CD14-positive monocyte (primary cell): Measurements from ENCODE around the gene ANKLE1. TPM values are rescaled to one million over a fixed set of nuclear protein-coding genes. Genes with fewer than 3 reads are reported as not detected.
"Not testable (repeated sequence)": the region's sequence is repeated elsewhere in the genome, so short reads cannot be mapped to it uniquely, and the experiment has no call there.

Experiments
- DNase-seq, 3 donors: peaks; one replicate each; pipeline ENCODE4 v3.0.0-alpha.2; 2011 to 2022
- H2AFZ ChIP-seq: 2 replicates; pipeline ENCODE4 v1.6.0; 2012; ENCODE audit warnings: mild to moderate bottlenecking, low read depth, low read length, inconsistent platforms; ENCODE audit not compliant: insufficient read depth, poor library complexity, severe bottlenecking
- H3K27ac ChIP-seq, 2 donors: 1 replicate in 1 of 2; 2 replicates in 1 of 2; pipeline ENCODE4 v1.5.1; 2012 to 2013; ENCODE audit warnings: low read length in 2 of 2, control low read depth in 1 of 2, inconsistent platforms in 1 of 2, low read depth in 1 of 2, mild to moderate bottlenecking in 1 of 2
- H3K27me3 ChIP-seq, 2 donors: one replicate each; pipeline versions ENCODE4 v1.6.0 to v1.6.1; 2011 to 2013; ENCODE audit warnings: low read length in 2 of 2; ENCODE audit not compliant: control insufficient read depth in 2 of 2, insufficient read depth in 2 of 2
- H3K36me3 ChIP-seq, 2 donors: replicated peaks in 1 of 2; 1 replicate in 1 of 2; 2 replicates in 1 of 2; pipeline versions ENCODE4 v1.5.1 to v1.6.1; 2012 to 2013; ENCODE audit warnings: low read length in 2 of 2, control low read depth in 1 of 2, inconsistent platforms in 1 of 2, mild to moderate bottlenecking in 1 of 2; ENCODE audit not compliant: insufficient read depth in 2 of 2, control insufficient read depth in 1 of 2
- H3K4me1 ChIP-seq, 2 donors: 1 replicate in 1 of 2; 2 replicates in 1 of 2; pipeline versions ENCODE4 v1.5.1 to v1.6.1; 2012 to 2013; ENCODE audit warnings: low read length in 2 of 2, control low read depth in 1 of 2, inconsistent platforms in 1 of 2, mild to moderate bottlenecking in 1 of 2, moderate library complexity in 1 of 2; ENCODE audit not compliant: insufficient read depth in 2 of 2, control insufficient read depth in 1 of 2
- H3K4me2 ChIP-seq: replicated peaks from 2 replicates; pipeline ENCODE3; 2012; ENCODE audit warnings: low read length, moderate library complexity, mild to moderate bottlenecking; ENCODE audit not compliant: poor library complexity, severe bottlenecking; ENCODE audit errors: extremely low read depth
- H3K4me3 ChIP-seq, 3 experiments: fragments of 200-600 bp in 1 of 3; sonication (generic) in 1 of 3; replicated peaks in 1 of 3; 1 replicate in 2 of 3; 2 replicates in 1 of 3; pipeline ENCODE4 v1.5.1; 2011 to 2013; ENCODE audit warnings: low read length in 3 of 3, mild to moderate bottlenecking in 3 of 3, control low read depth in 2 of 3, low read depth in 2 of 3, inconsistent platforms in 1 of 3, moderate library complexity in 1 of 3
- H3K79me2 ChIP-seq: 2 replicates; pipeline ENCODE4 v1.6.0; 2012; ENCODE audit warnings: mild to moderate bottlenecking, control low read depth, inconsistent platforms, low read length, moderate library complexity; ENCODE audit not compliant: insufficient read depth
- H3K9ac ChIP-seq: 2 replicates; pipeline ENCODE4 v1.6.0; 2017; ENCODE audit warnings: low read length, mild to moderate bottlenecking; ENCODE audit not compliant: insufficient read depth, poor library complexity, severe bottlenecking
- H3K9me3 ChIP-seq, 2 donors: replicated peaks in 1 of 2; 1 replicate in 1 of 2; 2 replicates in 1 of 2; pipeline versions ENCODE4 v1.5.1 to v1.6.1; 2012 to 2013; ENCODE audit warnings: low read length in 2 of 2, control low read depth in 1 of 2; ENCODE audit not compliant: control insufficient read depth in 1 of 2, insufficient read depth in 1 of 2
- H4K20me1 ChIP-seq: 2 replicates; pipeline ENCODE4 v1.6.0; 2012; ENCODE audit warnings: mild to moderate bottlenecking, low read length, control low read depth, moderate library complexity; ENCODE audit not compliant: insufficient read depth
- H3K27ac Mint-ChIP-seq, 7 donors: one replicate each; pipeline ENCODE4 v1.8.0; 2020; ENCODE audit warnings: mild to moderate bottlenecking in 7 of 7, mixed read lengths in 7 of 7, moderate library complexity in 6 of 7, inconsistent platforms in 2 of 7
- H3K27me3 Mint-ChIP-seq, 3 donors: one replicate each; pipeline ENCODE4 v1.8.0; 2021 to 2022; ENCODE audit warnings: low read depth in 3 of 3, mild to moderate bottlenecking in 3 of 3, mixed read lengths in 3 of 3, moderate library complexity in 3 of 3, inconsistent platforms in 1 of 3
- H3K36me3 Mint-ChIP-seq, 2 donors: one replicate each; pipeline ENCODE4 v1.8.0; 2020; ENCODE audit warnings: mixed read lengths in 2 of 2, inconsistent platforms in 1 of 2, mild to moderate bottlenecking in 1 of 2
- H3K4me1 Mint-ChIP-seq: one replicate; pipeline ENCODE4 v1.8.0; 2020; ENCODE audit warnings: mild to moderate bottlenecking, mixed read lengths
- H3K4me3 Mint-ChIP-seq, 2 donors: one replicate each; pipeline ENCODE4 v1.8.0; 2020; ENCODE audit warnings: mild to moderate bottlenecking in 2 of 2, mixed read lengths in 2 of 2, moderate library complexity in 1 of 2
- H3K9me3 Mint-ChIP-seq, 7 donors: one replicate each; pipeline ENCODE4 v1.8.0; 2020 to 2022; ENCODE audit warnings: mixed read lengths in 7 of 7, mild to moderate bottlenecking in 6 of 7, moderate library complexity in 6 of 7, inconsistent platforms in 2 of 7
- CTCF ChIP-seq: fragments of 200-600 bp; IDR thresholded peaks from one replicate; pipeline ENCODE4 v1.8.0; 2022; ENCODE audit warnings: antibody characterized with exemption, mild to moderate bottlenecking
- WGBS: methylation state at CpG from one replicate; pipeline ENCODE4 v1.1.5; 2013; ENCODE audit warnings: missing lambda C conversion rate; ENCODE audit not compliant: insufficient coverage; 5-methylcytosine and 5-hydroxymethylcytosine counted together
- intact Hi-C, 2 donors: fragments of 100-400 bp; cut with micrococcal nuclease; formaldehyde crosslinking; loops; one replicate each; pipeline versions ENCODE4 v1.15.0 to v1.15.1; 2023
- polyA plus RNA-seq, 3 donors: library from polyadenylated mRNA; depleted of rRNA in 1 of 3; unstranded in 2 of 3; stranded (reverse) in 1 of 3; fragments of 300-500 nt in 2 of 3; fragments of >200 nt in 1 of 3; fragmentation: Illumina TruSeq in 2 of 3; gene quantifications; 1 replicate in 2 of 3; 2 replicates in 1 of 3; pipeline ENCODE4 v1.2.3, GENCODE V29; 2012 to 2021

ANKLE1 gene
- polyA plus RNA-seq, 3 donors, result 1.3 to 8.5 (median 2.2) TPM

GRCh38 chr19:17266975-17267788, 14.5 kb upstream of the ANKLE1 start, which contains the start of gene BABAM1:
Gene BABAM1, plus strand, starts transcription at chr19:17267443. Its CDS starts 1,364 bp downstream, at chr19:17268807.
- Mint-ChIP-seq H3K9me3 (peaks cover 0 to 3% (median 0%) of the 10 kb centered on the region in 7 donors), H3K36me3 (peaks cover 11 to 35% of the 10 kb centered on the region in 2 donors), H3K4me3 (peak within 1 kb of the TSS; percentile 87 to 90), H3K27me3 (peaks cover 0 to 5% (median 2%) of the 10 kb centered on the region in 3 donors), H3K4me1 (peaks cover 22% of the 10 kb centered on the region), H3K27ac (peak within 1 kb of the TSS; percentile 82 to 93 (median 88))
- TF ChIP-seq CTCF, result no peak
- 0% methylated on average over 21 of the region's 27 CpGs for WGBS
- peak; percentile 97 to 99 (median 98) for DNase-seq
- Histone ChIP-seq H4K20me1 (no peaks in the 10 kb centered on the region), H3K27me3 (no peaks in the 10 kb centered on the region), H3K27ac (peak within 1 kb of the TSS; percentile 64 to 86), H3K4me2 (peak within 1 kb of the TSS; percentile 93), H2AFZ (peak within 1 kb of the TSS; percentile 97), H3K36me3 (peaks cover 19 to 20% of the 10 kb centered on the region in 2 donors), H3K79me2 (peaks cover 17% of the 10 kb centered on the region), H3K9ac (peak within 1 kb of the TSS; percentile 73), H3K9me3 (no peaks in the 10 kb centered on the region), H3K4me1 (peaks cover 16 to 17% of the 10 kb centered on the region in 2 donors), H3K4me3 (peak within 1 kb of the TSS; percentile 89 to 98 (median 97))
- intact Hi-C loops, result loop anchor here in 1 of 2 donors (2.0 to 10.0 kb wide), 2 partner anchors 38 to 588 kb away; partner anchors contain the start of genes MRPL34 and RPL18A

GRCh38 chr19:17268754-17269153, 12.9 kb upstream of the ANKLE1 start:
- H3K27me3 ChIP-seq, result no peaks in the 10 kb centered on the region
- H3K27ac Mint-ChIP-seq, result peak overlapping the region in 2 of 7 donors; percentile 35 to 68
- H3K36me3 Mint-ChIP-seq, result peaks cover 18 to 46% of the 10 kb centered on the region in 2 donors
- no peak overlapping the region for H3K9ac ChIP-seq
- 100% methylated on average over 12 of the region's 13 CpGs for WGBS
- TF ChIP-seq CTCF, result no peak
- H3K27ac ChIP-seq, result no peak overlapping the region
- peaks cover 0 to 3% (median 0%) of the 10 kb centered on the region in 7 donors for H3K9me3 Mint-ChIP-seq
- peaks cover 0 to 5% (median 2%) of the 10 kb centered on the region in 3 donors for H3K27me3 Mint-ChIP-seq
- H3K4me3 Mint-ChIP-seq, result no peak overlapping the region
- no peaks in the 10 kb centered on the region for H3K9me3 ChIP-seq
- no peak overlapping the region for H3K4me3 ChIP-seq
- peaks cover 26 to 32% of the 10 kb centered on the region in 2 donors for H3K36me3 ChIP-seq
- peaks cover 22% of the 10 kb centered on the region for H3K4me1 Mint-ChIP-seq
- intact Hi-C loops, result loop anchor here in 1 of 2 donors (10.0 kb wide), 1 partner anchor 586 kb away; the partner anchor contains the start of gene RPL18A
- H3K4me1 ChIP-seq, result peaks cover 16 to 17% of the 10 kb centered on the region in 2 donors
- H4K20me1 ChIP-seq, result no peaks in the 10 kb centered on the region
- no peak for DNase-seq
- H3K79me2 ChIP-seq, result peaks cover 17% of the 10 kb centered on the region
- peak overlapping the region; percentile 93 for H3K4me2 ChIP-seq
- no peak overlapping the region for H2AFZ ChIP-seq

GRCh38 chr19:17274892-17275291, 6.8 kb upstream of the ANKLE1 start:
- H3K27me3 ChIP-seq, DNase-seq, H3K27ac ChIP-seq, H3K4me1 ChIP-seq, H3K9me3 Mint-ChIP-seq, H4K20me1 ChIP-seq, H3K9ac ChIP-seq, H3K27ac Mint-ChIP-seq, H3K27me3 Mint-ChIP-seq, H3K79me2 ChIP-seq, H3K4me2 ChIP-seq, H3K9me3 ChIP-seq, intact Hi-C loops, H3K4me1 Mint-ChIP-seq, H2AFZ ChIP-seq, H3K4me3 ChIP-seq: not testable (repeated sequence)
- H3K4me3 Mint-ChIP-seq, result peak overlapping the region in 1 of 2 donors; percentile 1
- H3K36me3 ChIP-seq, result peaks cover 59 to 85% of the 10 kb centered on the region in 2 donors
- peaks cover 55 to 78% of the 10 kb centered on the region in 2 donors for H3K36me3 Mint-ChIP-seq
- WGBS, result no CpG with 5 or more reads among the region's 3 CpGs
